CD4-positive, alpha-beta T cell (primary cell): ENCODE measurements around the gene RBM15. TPM values are rescaled to one million over a fixed set of nuclear protein-coding genes. Genes with fewer than 3 reads are reported as not detected.

Source experiments
- ATAC-seq: fragments of 200-7000 bp; cut with Tn5 transposase; one replicate; pipeline ENCODE4 v1.10.0; 2022; ENCODE audit warnings: mild to moderate bottlenecking; ENCODE audit not compliant: poor library complexity
- CTCF ChIA-PET: fragments of 350-600 bp; sonication (Branson Sonifier 250); formaldehyde crosslinking; loops from one replicate; lab custom pipeline; 2021; ENCODE audit warnings: antibody characterized with exemption, inconsistent platforms; lab: Charles Lee
- POLR2A ChIA-PET: fragments of 350-600 bp; sonication (Branson Sonifier 250); formaldehyde crosslinking; loops from one replicate; lab custom pipeline; 2021; ENCODE audit warnings: antibody characterized with exemption, inconsistent platforms; lab: Charles Lee
- DNase-seq, 14 experiments: peaks; one replicate each; pipeline ENCODE4 v3.0.0-alpha.2; 2013 to 2020; ENCODE audit warnings: mixed read lengths in 2 of 14
- H3K27ac ChIP-seq, 2 donors: one replicate each; pipeline versions ENCODE4 v1.5.1 to v1.7.0; 2013; ENCODE audit warnings: low read length in 2 of 2, low read depth in 1 of 2, mild to moderate bottlenecking in 1 of 2
- H3K27me3 ChIP-seq, 2 experiments: 1 replicate in 1 of 2; 2 replicates in 1 of 2; pipeline versions ENCODE4 v1.6.1 to v1.7.0; 2013; ENCODE audit warnings: low read length in 2 of 2, control low read depth in 1 of 2, mild to moderate bottlenecking in 1 of 2, moderate library complexity in 1 of 2; ENCODE audit not compliant: insufficient read depth in 2 of 2, control insufficient read depth in 1 of 2
- H3K36me3 ChIP-seq: one replicate; pipeline ENCODE4 v1.6.1; 2013; ENCODE audit warnings: low read length, control low read depth; ENCODE audit not compliant: insufficient read depth
- H3K4me1 ChIP-seq: one replicate; pipeline ENCODE4 v1.6.1; 2013; ENCODE audit warnings: low read length, control low read depth; ENCODE audit not compliant: insufficient read depth
- H3K4me3 ChIP-seq: one replicate; pipeline ENCODE4 v1.5.1; 2013; ENCODE audit warnings: mild to moderate bottlenecking, low read length, moderate library complexity
- H3K9me3 ChIP-seq, 2 experiments: 1 replicate in 1 of 2; 2 replicates in 1 of 2; pipeline versions ENCODE4 v1.6.1 to v1.7.0; 2013; ENCODE audit warnings: low read length in 2 of 2, mild to moderate bottlenecking in 2 of 2, control low read depth in 1 of 2, moderate library complexity in 1 of 2; ENCODE audit not compliant: control insufficient read depth in 1 of 2, insufficient read depth in 1 of 2
- H3K27ac Mint-ChIP-seq: one replicate; pipeline ENCODE4 v1.8.0; 2020; ENCODE audit warnings: mixed read lengths
- H3K27me3 Mint-ChIP-seq: one replicate; pipeline ENCODE4 v1.8.0; 2021; ENCODE audit warnings: mixed read lengths
- H3K36me3 Mint-ChIP-seq: one replicate; pipeline ENCODE4 v1.8.0; 2021; ENCODE audit warnings: low read depth, mixed read lengths
- H3K4me1 Mint-ChIP-seq: one replicate; pipeline ENCODE4 v1.8.0; 2021; ENCODE audit warnings: low read depth, mixed read lengths
- H3K4me3 Mint-ChIP-seq: one replicate; pipeline ENCODE4 v1.8.0; 2020; ENCODE audit warnings: mild to moderate bottlenecking, mixed read lengths
- H3K9me3 Mint-ChIP-seq: one replicate; pipeline ENCODE4 v1.8.0; 2020; ENCODE audit warnings: mixed read lengths
- intact Hi-C, 2 experiments: fragments of 100-400 bp; cut with DNase I in 1 of 2; cut with micrococcal nuclease in 1 of 2; formaldehyde crosslinking; loops; one replicate each; pipeline versions ENCODE4 v1.15.1 to v1.9.0; 2023 to 2025; cut with DNase I, micrococcal nuclease
- total RNA-seq, 174 experiments: library from RNA in 2 of 174; stranded (reverse) in 2 of 174; gene quantifications; one replicate each; pipeline ENCODE4 v1.2.3 and lab custom pipeline; 2021 to 2026
- TF ChIP-seq, protein P1 (sequence below): fragments of 200-600 bp; IDR thresholded peaks from one replicate; pipeline ENCODE4 v1.8.0; 2022; ENCODE audit warnings: antibody characterized with exemption, mild to moderate bottlenecking

The RBM15 gene
- total RNA-seq, 2 experiments from 2014 or later = 49.4 to 49.7 TPM

DNA sequence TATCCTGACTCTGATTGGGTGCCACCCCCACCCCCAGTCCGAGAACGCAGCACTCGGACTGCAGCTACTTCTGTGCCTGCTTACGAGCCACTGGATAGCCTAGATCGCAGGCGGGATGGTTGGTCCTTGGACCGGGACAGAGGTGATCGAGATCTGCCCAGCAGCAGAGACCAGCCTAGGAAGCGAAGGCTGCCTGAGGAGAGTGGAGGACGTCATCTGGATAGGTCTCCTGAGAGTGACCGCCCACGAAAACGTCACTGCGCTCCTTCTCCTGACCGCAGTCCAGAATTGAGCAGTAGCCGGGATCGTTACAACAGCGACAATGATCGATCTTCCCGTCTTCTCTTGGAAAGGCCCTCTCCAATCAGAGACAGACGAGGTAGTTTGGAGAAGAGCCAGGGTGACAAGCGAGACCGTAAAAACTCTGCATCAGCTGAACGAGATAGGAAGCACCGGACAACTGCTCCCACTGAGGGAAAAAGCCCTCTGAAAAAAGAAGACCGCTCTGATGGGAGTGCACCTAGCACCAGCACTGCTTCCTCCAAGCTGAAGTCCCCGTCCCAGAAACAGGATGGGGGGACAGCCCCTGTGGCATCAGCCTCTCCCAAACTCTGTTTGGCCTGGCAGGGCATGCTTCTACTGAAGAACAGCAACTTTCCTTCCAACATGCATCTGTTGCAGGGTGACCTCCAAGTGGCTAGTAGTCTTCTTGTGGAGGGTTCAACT is 2.1 kb downstream of the RBM15 start:
- POLR2A ChIA-PET = interaction anchor here (0.7 to 7.9 kb wide), 3 partner anchors 131 to 1749 kb away, joined by 3 to 199 read pairs (median 3); partner anchors contain the start of gene KCNC4
- peak overlapping the region; percentile 2 for H3K4me3 ChIP-seq
- DNase-seq (peak in 1 of 14 experiments; percentile 33), ATAC-seq (no peak)
- no peaks in the 10 kb centered on the region for H3K27me3 ChIP-seq
- H3K4me1 Mint-ChIP-seq = peaks cover 77% of the 10 kb centered on the region
- H3K4me1 ChIP-seq = peaks cover 32% of the 10 kb centered on the region
- H3K36me3 Mint-ChIP-seq = peaks cover 68% of the 10 kb centered on the region
- H3K27me3 Mint-ChIP-seq = no peaks in the 10 kb centered on the region
- no peak overlapping the region for H3K4me3 Mint-ChIP-seq
- no peak overlapping the region for H3K27ac Mint-ChIP-seq
- TF ChIP-seq, protein P1, sequence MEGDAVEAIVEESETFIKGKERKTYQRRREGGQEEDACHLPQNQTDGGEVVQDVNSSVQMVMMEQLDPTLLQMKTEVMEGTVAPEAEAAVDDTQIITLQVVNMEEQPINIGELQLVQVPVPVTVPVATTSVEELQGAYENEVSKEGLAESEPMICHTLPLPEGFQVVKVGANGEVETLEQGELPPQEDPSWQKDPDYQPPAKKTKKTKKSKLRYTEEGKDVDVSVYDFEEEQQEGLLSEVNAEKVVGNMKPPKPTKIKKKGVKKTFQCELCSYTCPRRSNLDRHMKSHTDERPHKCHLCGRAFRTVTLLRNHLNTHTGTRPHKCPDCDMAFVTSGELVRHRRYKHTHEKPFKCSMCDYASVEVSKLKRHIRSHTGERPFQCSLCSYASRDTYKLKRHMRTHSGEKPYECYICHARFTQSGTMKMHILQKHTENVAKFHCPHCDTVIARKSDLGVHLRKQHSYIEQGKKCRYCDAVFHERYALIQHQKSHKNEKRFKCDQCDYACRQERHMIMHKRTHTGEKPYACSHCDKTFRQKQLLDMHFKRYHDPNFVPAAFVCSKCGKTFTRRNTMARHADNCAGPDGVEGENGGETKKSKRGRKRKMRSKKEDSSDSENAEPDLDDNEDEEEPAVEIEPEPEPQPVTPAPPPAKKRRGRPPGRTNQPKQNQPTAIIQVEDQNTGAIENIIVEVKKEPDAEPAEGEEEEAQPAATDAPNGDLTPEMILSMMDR = no peak
- no peaks in the 10 kb centered on the region for H3K9me3 Mint-ChIP-seq
- H3K36me3 ChIP-seq = peaks cover 44% of the 10 kb centered on the region
- CTCF ChIA-PET = interaction anchor here (1.4 kb wide), 1 partner anchor 133 kb away, joined by 7 read pairs; no protein-coding TSS in a partner anchor
- H3K27ac ChIP-seq = no peak overlapping the region
- no peaks in the 10 kb centered on the region for H3K9me3 ChIP-seq
- intact Hi-C loops = loop anchor here in 1 of 2 experiments (10.0 kb wide), 1 partner anchor 623 kb away; the partner anchor contains the start of gene LRIF1

DNA sequence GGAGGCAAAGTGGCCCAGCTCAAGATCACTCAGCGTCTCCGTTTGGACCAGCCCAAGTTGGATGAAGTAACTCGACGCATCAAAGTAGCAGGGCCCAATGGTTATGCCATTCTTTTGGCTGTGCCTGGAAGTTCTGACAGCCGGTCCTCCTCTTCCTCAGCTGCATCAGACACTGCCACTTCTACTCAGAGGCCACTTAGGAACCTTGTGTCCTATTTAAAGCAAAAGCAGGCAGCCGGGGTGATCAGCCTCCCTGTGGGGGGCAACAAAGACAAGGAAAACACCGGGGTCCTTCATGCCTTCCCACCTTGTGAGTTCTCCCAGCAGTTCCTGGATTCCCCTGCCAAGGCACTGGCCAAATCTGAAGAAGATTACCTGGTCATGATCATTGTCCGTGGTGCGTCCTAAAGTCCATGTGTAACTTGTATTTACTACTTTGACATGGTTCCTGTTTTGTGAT is 2.7 kb downstream of the RBM15 start:
- intact Hi-C loops = loop anchor here in 1 of 2 experiments (10.0 kb wide), 1 partner anchor 623 kb away; the partner anchor contains the start of gene LRIF1
- Mint-ChIP-seq H3K4me1 (peaks cover 77% of the 10 kb centered on the region), H3K36me3 (peaks cover 74% of the 10 kb centered on the region), H3K27me3 (no peaks in the 10 kb centered on the region), H3K4me3 (no peak overlapping the region), H3K9me3 (no peaks in the 10 kb centered on the region), H3K27ac (no peak overlapping the region)
- ChIA-PET POLR2A (interaction anchor here (0.7 to 0.8 kb wide), 2 partner anchors 134 to 1750 kb away, joined by 3 read pairs; no protein-coding TSS in a partner anchor), CTCF (no interaction called here)
- no peaks in the 10 kb centered on the region for H3K27me3 ChIP-seq
- H3K27ac ChIP-seq = no peak overlapping the region
- H3K36me3 ChIP-seq = peaks cover 50% of the 10 kb centered on the region
- DNase-seq = no peak
- H3K4me1 ChIP-seq = peaks cover 36% of the 10 kb centered on the region
- no peaks in the 10 kb centered on the region for H3K9me3 ChIP-seq
- no peak for ATAC-seq
- peak overlapping the region; percentile 2 for H3K4me3 ChIP-seq
- TF ChIP-seq, protein P1 = no peak

DNA sequence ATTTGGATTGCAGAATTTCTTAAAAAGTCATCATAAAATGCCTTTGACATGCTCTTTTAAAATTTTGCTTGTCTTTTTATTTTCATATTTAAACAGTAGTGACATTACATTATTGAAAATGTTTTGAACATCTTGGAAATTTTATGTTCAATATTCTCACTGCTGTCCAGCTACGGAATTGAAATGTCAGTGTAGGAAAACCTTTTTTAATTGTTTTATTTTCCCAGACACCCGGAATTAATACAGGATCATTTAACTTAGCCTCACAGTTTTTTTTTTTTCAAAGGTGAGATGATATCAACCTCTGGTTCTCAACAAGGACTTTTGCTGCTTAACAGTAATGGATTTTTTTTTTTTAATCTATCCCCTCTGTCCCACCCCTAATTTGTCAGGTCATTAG is 4.1 kb downstream of the RBM15 start:
- Mint-ChIP-seq H3K4me3 (peak overlapping the region; percentile 77), H3K4me1 (peaks cover 83% of the 10 kb centered on the region), H3K27me3 (no peaks in the 10 kb centered on the region), H3K36me3 (peaks cover 80% of the 10 kb centered on the region), H3K9me3 (no peaks in the 10 kb centered on the region), H3K27ac (peak overlapping the region; percentile 29)
- peaks cover 38% of the 10 kb centered on the region for H3K4me1 ChIP-seq
- H3K27ac ChIP-seq = no peak overlapping the region
- DNase-seq (no peak), ATAC-seq (no peak)
- TF ChIP-seq, protein P1 = no peak
- no peaks in the 10 kb centered on the region for H3K27me3 ChIP-seq
- no peak overlapping the region for H3K4me3 ChIP-seq
- ChIA-PET POLR2A (interaction anchor here (0.6 kb wide), 1 partner anchor 42 kb away, joined by 3 read pairs; no protein-coding TSS in a partner anchor), CTCF (no interaction called here)
- peaks cover 60% of the 10 kb centered on the region for H3K36me3 ChIP-seq
- intact Hi-C loops = loop anchor here in 1 of 2 experiments (10.0 kb wide), 1 partner anchor 622 kb away; the partner anchor contains the start of gene LRIF1
- no peaks in the 10 kb centered on the region for H3K9me3 ChIP-seq
